ENCODE measurements around the gene DNAH1.

Gene DNAH1

DNA sequence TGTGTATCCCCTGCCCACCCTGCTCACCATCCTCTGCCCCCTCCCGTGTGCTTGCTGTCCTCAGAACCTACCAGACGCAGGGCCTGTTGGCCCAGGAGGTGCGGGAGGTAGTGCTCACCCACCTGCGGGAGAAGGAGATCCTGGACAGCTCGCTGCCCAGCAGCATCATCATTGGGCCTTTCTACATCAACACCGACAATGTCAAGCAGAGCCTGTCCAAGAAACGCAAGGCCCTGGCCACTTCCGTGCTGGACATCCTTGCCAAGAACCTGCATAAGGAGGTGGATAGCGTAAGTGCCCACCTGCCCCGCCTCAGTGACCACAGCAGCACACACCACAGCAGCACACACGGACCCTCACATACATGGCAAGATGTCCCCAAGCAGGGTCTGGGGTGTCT, 33.0 kb downstream of the DNAH1 start:
- H3K36me3 ChIP-seq (ENCODE audit: control insufficient read depth, insufficient read depth, low read length), result peaks cover 44% of the 10 kb centered on the region
- no peaks in the 10 kb centered on the region for H3K9me3 ChIP-seq (ENCODE audit: control insufficient read depth, low read length)
- no peak overlapping the region for H3K4me3 ChIP-seq (ENCODE audit: insufficient read depth, low read depth, low read length, poor library complexity, severe bottlenecking)
- no peak for DNase-seq
- H3K27me3 ChIP-seq (replicated peaks; ENCODE audit: control insufficient read depth, insufficient read depth, low read length, poor library complexity, severe bottlenecking), result no peaks in the 10 kb centered on the region
- H3K4me1 ChIP-seq (ENCODE audit: control insufficient read depth, insufficient read depth, low read length, poor library complexity, severe bottlenecking), result no peaks in the 10 kb centered on the region
- H3K27ac ChIP-seq (ENCODE audit: insufficient read depth, low read length, poor library complexity, severe bottlenecking), result no peak overlapping the region

- Histone ChIP-seq H3K36me3 (ENCODE audit: control insufficient read depth, insufficient read depth, low read length) (peaks cover 41% of the 10 kb centered on the region), H3K4me1 (ENCODE audit: control insufficient read depth, insufficient read depth, low read length, poor library complexity, severe bottlenecking) (no peaks in the 10 kb centered on the region), H3K27ac (ENCODE audit: insufficient read depth, low read length, poor library complexity, severe bottlenecking) (no peak overlapping the region), H3K9me3 (ENCODE audit: control insufficient read depth, low read length) (no peaks in the 10 kb centered on the region), H3K27me3 (replicated peaks; ENCODE audit: control insufficient read depth, insufficient read depth, low read length, poor library complexity, severe bottlenecking) (no peaks in the 10 kb centered on the region), H3K4me3 (ENCODE audit: insufficient read depth, low read depth, low read length, poor library complexity, severe bottlenecking) (no peak overlapping the region)
- no peak for DNase-seq
Measured at GRCh38 chr3:52349611-52350395, 33.7 kb downstream of the DNAH1 start.

- Histone ChIP-seq H3K4me1 (ENCODE audit: control insufficient read depth, insufficient read depth, low read length, poor library complexity, severe bottlenecking) (no peaks in the 10 kb centered on the region), H3K27me3 (replicated peaks; ENCODE audit: control insufficient read depth, insufficient read depth, low read length, poor library complexity, severe bottlenecking) (no peaks in the 10 kb centered on the region), H3K4me3 (ENCODE audit: insufficient read depth, low read depth, low read length, poor library complexity, severe bottlenecking) (no peak overlapping the region), H3K27ac (ENCODE audit: insufficient read depth, low read length, poor library complexity, severe bottlenecking) (no peak overlapping the region), H3K36me3 (ENCODE audit: control insufficient read depth, insufficient read depth, low read length) (peaks cover 43% of the 10 kb centered on the region), H3K9me3 (ENCODE audit: control insufficient read depth, low read length) (no peaks in the 10 kb centered on the region)
- DNase-seq, result no peak
Measured at GRCh38 chr3:52350416-52350815, 34.3 kb downstream of the DNAH1 start.

- no peak overlapping the region for H3K27ac ChIP-seq (ENCODE audit: insufficient read depth, low read length, poor library complexity, severe bottlenecking)
- no peak for DNase-seq
- no peaks in the 10 kb centered on the region for H3K9me3 ChIP-seq (ENCODE audit: control insufficient read depth, low read length)
- no peaks in the 10 kb centered on the region for H3K4me1 ChIP-seq (ENCODE audit: control insufficient read depth, insufficient read depth, low read length, poor library complexity, severe bottlenecking)
- peaks cover 40% of the 10 kb centered on the region for H3K36me3 ChIP-seq (ENCODE audit: control insufficient read depth, insufficient read depth, low read length)
- H3K27me3 ChIP-seq (replicated peaks; ENCODE audit: control insufficient read depth, insufficient read depth, low read length, poor library complexity, severe bottlenecking), result no peaks in the 10 kb centered on the region
- no peak overlapping the region for H3K4me3 ChIP-seq (ENCODE audit: insufficient read depth, low read depth, low read length, poor library complexity, severe bottlenecking)
Measured at GRCh38 chr3:52350981-52351761, 35.1 kb downstream of the DNAH1 start.

GRCh38 chr3:52351762-52352368, 35.7 kb downstream of the DNAH1 start:
- peaks cover 37% of the 10 kb centered on the region for H3K36me3 ChIP-seq (ENCODE audit: control insufficient read depth, insufficient read depth, low read length)
- no peak overlapping the region for H3K4me3 ChIP-seq (ENCODE audit: insufficient read depth, low read depth, low read length, poor library complexity, severe bottlenecking)
- no peak for DNase-seq
- H3K27ac ChIP-seq (ENCODE audit: insufficient read depth, low read length, poor library complexity, severe bottlenecking), result no peak overlapping the region
- H3K4me1 ChIP-seq (ENCODE audit: control insufficient read depth, insufficient read depth, low read length, poor library complexity, severe bottlenecking), result no peaks in the 10 kb centered on the region
- no peaks in the 10 kb centered on the region for H3K27me3 ChIP-seq (replicated peaks; ENCODE audit: control insufficient read depth, insufficient read depth, low read length, poor library complexity, severe bottlenecking)
- no peaks in the 10 kb centered on the region for H3K9me3 ChIP-seq (ENCODE audit: control insufficient read depth, low read length)

DNA sequence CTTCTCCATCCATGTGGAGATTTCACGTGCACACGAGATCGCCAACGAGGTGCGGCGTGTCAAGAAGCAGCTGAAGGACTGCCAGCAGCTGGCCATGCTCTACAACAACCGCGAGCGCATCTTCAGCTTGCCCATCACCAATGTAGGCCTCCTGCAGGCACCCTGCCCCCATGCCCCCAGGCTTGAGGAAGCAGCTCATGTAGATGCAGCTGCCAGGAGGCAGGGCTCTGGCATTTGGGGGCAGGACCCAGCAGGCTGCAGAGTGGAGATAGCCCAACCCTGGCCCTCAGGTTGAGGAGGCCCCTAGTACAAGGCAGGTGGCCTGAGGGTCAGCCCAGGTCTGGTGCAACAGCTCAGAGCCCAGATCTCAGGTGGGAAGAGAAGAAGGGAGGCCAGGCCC, 36.4 kb downstream of the DNAH1 start:
- no peaks in the 10 kb centered on the region for H3K4me1 ChIP-seq (ENCODE audit: control insufficient read depth, insufficient read depth, low read length, poor library complexity, severe bottlenecking)
- DNase-seq, result no peak
- peaks cover 43% of the 10 kb centered on the region for H3K36me3 ChIP-seq (ENCODE audit: control insufficient read depth, insufficient read depth, low read length)
- no peak overlapping the region for H3K4me3 ChIP-seq (ENCODE audit: insufficient read depth, low read depth, low read length, poor library complexity, severe bottlenecking)
- no peak overlapping the region for H3K27ac ChIP-seq (ENCODE audit: insufficient read depth, low read length, poor library complexity, severe bottlenecking)
- H3K27me3 ChIP-seq (replicated peaks; ENCODE audit: control insufficient read depth, insufficient read depth, low read length, poor library complexity, severe bottlenecking), result no peaks in the 10 kb centered on the region
- H3K9me3 ChIP-seq (ENCODE audit: control insufficient read depth, low read length), result no peaks in the 10 kb centered on the region

DNA sequence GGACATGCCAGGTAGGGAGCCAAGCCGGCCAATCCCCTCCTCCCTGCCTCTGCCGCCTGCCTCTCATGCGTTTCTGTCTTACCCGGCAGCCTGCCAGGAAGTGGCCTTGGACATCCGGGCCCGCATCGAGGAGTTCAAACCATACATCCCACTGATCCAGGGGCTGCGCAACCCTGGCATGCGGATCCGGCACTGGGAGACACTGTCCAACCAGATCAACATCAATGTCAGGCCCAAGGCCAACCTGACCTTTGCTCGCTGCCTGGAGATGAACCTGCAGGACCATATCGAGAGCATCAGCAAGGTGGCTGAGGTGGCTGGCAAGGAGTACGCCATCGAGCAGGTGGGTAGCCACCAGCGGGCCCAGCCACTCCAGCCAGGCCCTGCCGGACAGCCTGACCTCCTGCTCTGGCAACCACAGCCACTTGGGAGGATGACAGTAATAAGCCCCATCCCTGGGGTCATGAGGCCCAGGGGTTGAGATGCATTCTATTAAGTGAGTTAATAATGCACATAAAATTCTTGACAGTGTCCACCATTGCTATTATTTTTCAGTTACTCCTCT, 37.3 kb downstream of the DNAH1 start:
- no peak for DNase-seq
- Histone ChIP-seq H3K4me3 (ENCODE audit: insufficient read depth, low read depth, low read length, poor library complexity, severe bottlenecking) (no peak overlapping the region), H3K4me1 (ENCODE audit: control insufficient read depth, insufficient read depth, low read length, poor library complexity, severe bottlenecking) (no peaks in the 10 kb centered on the region), H3K9me3 (ENCODE audit: control insufficient read depth, low read length) (no peaks in the 10 kb centered on the region), H3K36me3 (ENCODE audit: control insufficient read depth, insufficient read depth, low read length) (peaks cover 51% of the 10 kb centered on the region), H3K27me3 (replicated peaks; ENCODE audit: control insufficient read depth, insufficient read depth, low read length, poor library complexity, severe bottlenecking) (no peaks in the 10 kb centered on the region), H3K27ac (ENCODE audit: insufficient read depth, low read length, poor library complexity, severe bottlenecking) (no peak overlapping the region)

- Histone ChIP-seq H3K27ac (ENCODE audit: insufficient read depth, low read length, poor library complexity, severe bottlenecking) (no peak overlapping the region), H3K36me3 (ENCODE audit: control insufficient read depth, insufficient read depth, low read length) (peaks cover 55% of the 10 kb centered on the region), H3K4me1 (ENCODE audit: control insufficient read depth, insufficient read depth, low read length, poor library complexity, severe bottlenecking) (no peaks in the 10 kb centered on the region), H3K9me3 (ENCODE audit: control insufficient read depth, low read length) (no peaks in the 10 kb centered on the region), H3K4me3 (ENCODE audit: insufficient read depth, low read depth, low read length, poor library complexity, severe bottlenecking) (no peak overlapping the region), H3K27me3 (replicated peaks; ENCODE audit: control insufficient read depth, insufficient read depth, low read length, poor library complexity, severe bottlenecking) (no peaks in the 10 kb centered on the region)
- DNase-seq, result no peak
Measured at GRCh38 chr3:52354676-52355075, 38.6 kb downstream of the DNAH1 start.

GRCh38 chr3:52355526-52355925, 39.4 kb downstream of the DNAH1 start:
- H3K36me3 ChIP-seq (ENCODE audit: control insufficient read depth, insufficient read depth, low read length), result peaks cover 55% of the 10 kb centered on the region
- H3K27me3 ChIP-seq (replicated peaks; ENCODE audit: control insufficient read depth, insufficient read depth, low read length, poor library complexity, severe bottlenecking), result no peaks in the 10 kb centered on the region
- H3K9me3 ChIP-seq (ENCODE audit: control insufficient read depth, low read length), result no peaks in the 10 kb centered on the region
- no peak overlapping the region for H3K27ac ChIP-seq (ENCODE audit: insufficient read depth, low read length, poor library complexity, severe bottlenecking)
- no peak for DNase-seq
- no peak overlapping the region for H3K4me3 ChIP-seq (ENCODE audit: insufficient read depth, low read depth, low read length, poor library complexity, severe bottlenecking)
- H3K4me1 ChIP-seq (ENCODE audit: control insufficient read depth, insufficient read depth, low read length, poor library complexity, severe bottlenecking), result no peaks in the 10 kb centered on the region

GRCh38 chr3:52356126-52356525, 40.0 kb downstream of the DNAH1 start:
- no peak overlapping the region for H3K27ac ChIP-seq (ENCODE audit: insufficient read depth, low read length, poor library complexity, severe bottlenecking)
- H3K4me3 ChIP-seq (ENCODE audit: insufficient read depth, low read depth, low read length, poor library complexity, severe bottlenecking), result no peak overlapping the region
- no peaks in the 10 kb centered on the region for H3K4me1 ChIP-seq (ENCODE audit: control insufficient read depth, insufficient read depth, low read length, poor library complexity, severe bottlenecking)
- DNase-seq, result no peak
- peaks cover 60% of the 10 kb centered on the region for H3K36me3 ChIP-seq (ENCODE audit: control insufficient read depth, insufficient read depth, low read length)
- H3K27me3 ChIP-seq (replicated peaks; ENCODE audit: control insufficient read depth, insufficient read depth, low read length, poor library complexity, severe bottlenecking), result no peaks in the 10 kb centered on the region
- H3K9me3 ChIP-seq (ENCODE audit: control insufficient read depth, low read length), result no peaks in the 10 kb centered on the region
